HG03097 (cell line): ENCODE results near the gene KRT84.

Source experiments
- ATAC-seq: cut with Tn5 transposase; IDR thresholded peaks from one replicate; pipeline ENCODE4 v1.9.1; 2021; ENCODE audit not compliant: unreplicated experiment, low FRiP score

The KRT84 gene

DNA sequence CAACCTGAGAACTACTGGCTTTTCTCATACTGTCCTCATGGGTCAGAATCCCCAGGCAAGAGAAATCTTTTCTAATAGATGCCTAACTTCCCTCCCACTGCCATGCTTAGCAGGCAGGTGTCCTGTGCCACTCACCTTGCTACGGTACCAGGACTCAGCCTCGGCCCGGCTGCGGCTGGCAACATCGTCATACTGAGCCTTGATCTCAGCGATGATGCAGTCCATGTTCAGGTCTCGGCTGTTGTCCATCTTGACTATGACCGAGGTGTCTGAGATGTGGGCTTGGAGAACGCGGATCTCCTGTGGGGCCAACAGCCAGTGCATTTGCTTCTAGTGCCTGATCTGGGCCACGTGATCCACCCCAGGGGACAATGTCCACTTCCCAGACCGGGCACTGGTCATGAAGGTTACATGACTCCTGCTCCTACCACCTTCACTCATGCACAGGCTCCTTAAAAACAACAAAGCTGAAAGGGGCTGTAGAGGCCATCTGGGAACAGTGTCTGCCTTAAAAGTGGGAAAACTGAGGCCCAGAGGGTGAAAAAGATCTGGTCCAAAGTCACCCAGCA lies 22.3 kb downstream of the KRT84 start:
- ATAC-seq = no peak

DNA sequence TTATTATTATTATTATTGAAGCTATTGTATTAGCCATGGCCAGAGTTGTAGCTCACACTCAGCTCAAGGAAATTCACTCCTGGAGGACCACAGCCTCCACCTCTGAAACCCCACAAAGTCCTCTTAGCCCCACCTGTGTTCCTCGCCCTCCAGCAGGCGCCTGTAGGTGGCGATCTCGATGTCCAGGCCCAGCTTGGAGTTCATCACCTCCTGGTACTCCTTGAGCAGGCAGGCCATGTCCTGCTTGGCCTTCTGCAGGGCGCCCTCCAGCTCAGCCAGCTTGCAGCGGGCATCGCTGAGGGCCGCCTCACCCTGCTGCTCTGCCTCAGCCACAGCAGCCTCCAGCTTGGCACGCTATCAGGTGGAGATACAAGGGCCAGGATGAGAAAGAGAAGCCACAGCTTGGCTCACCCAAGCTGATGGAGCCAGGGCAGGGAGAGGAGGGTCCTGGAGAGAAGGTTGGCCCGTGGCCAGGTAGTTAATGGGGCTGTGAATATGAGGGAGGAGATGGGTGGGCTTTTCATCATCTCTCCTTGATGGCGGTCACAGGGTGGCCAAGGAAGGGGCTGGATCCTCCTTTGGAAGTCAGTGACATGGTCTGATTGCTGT lies 23.2 kb downstream of the KRT84 start:
- ATAC-seq = no peak

DNA sequence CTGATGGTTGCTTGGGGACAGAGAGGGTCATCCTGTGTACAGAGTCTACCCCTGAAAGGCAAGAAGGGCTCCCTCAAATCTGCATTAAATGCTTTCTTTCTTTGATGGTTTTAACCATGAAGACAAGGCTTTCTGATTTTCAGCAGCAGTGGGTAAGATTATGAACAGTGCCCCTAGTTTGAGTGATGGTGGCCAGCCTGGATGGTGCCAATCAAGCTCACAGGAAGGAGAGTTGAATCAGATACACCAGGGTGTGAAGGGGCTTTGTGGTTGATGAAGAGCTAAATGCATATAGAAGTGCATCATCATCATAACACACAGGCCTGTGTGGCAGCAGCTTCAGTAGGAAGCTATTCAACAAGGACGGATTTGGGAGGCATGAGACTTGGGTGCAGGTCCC lies 23.9 kb downstream of the KRT84 start:
- ATAC-seq = no peak

DNA sequence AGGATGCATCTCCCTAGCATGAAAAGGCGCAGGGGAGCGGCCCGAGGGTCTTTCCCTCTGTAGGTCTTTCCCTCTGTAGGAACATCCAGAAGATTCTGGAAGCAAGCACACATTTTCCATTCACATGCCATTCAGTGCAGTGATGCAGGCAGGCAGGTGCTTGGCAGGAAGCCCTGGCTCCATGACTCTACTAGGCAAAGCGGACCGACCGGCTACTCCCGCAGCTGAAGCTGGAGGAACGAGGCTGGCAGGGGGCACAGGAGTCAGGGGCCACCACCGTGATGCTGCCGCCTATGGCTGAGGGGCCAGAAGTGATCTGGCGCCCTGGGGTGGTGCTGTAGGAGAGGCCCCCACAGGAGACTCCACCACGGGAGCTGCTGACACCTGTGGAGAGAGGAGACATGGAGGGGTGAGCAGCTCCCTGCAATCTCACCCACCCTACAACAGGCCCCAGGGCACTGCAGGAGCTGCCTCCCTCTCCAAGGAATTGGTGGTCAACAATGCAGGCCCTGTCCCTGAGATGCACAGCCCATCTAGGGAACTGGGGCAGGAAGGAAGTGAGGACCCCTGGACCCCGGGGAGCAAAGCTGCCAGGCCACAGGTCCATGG lies 24.7 kb downstream of the KRT84 start:
- no peak for ATAC-seq

DNA sequence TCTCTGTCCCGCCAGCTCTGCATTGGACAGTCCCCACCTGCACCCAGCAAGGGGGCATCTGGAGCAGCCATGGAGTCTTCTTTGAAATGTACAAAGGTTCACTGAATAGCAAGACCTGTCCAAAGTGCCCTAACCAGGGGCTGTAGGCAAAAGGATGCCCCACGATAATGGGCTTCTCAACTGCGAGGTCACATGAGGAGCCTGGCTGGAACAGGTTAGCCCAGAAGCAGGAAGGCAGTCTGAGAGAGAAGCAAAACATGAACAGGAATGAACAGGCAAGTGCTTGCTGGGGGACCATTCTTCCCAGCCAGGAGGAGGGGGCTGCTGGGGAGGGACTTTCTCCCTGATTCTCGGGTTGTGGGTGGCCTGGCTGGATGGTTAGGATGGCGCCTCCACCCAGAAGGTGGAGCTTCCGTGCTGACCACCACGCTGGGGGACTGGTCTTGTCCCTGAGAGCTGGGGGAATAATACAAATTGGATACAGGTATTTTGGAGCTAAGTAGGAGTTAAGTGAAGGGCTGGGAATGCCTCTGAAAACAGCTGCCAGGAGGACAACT lies 25.3 kb downstream of the KRT84 start:
- ATAC-seq = no peak

DNA sequence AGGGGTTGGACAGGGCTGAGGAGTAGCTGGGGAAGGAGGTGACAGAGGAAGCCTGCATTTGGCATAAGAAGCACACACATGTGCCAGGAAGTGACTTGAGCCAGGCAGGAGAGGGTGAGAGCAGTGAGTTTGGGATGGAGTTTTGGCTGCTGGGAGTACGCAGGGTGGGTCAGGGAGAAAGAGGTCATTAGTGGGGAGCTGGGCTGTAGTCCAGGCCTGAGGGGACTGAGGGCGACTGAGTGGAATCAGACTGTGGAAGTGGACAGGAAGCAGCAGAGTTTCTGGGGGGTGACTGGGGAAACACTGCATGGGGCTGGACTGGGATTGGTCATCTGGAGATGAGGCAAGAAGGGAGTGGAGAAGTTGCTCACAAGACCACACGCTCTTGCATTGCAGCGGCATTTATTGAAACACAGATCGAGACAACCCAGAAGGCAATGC lies 25.8 kb downstream of the KRT84 start:
- ATAC-seq = no peak

DNA sequence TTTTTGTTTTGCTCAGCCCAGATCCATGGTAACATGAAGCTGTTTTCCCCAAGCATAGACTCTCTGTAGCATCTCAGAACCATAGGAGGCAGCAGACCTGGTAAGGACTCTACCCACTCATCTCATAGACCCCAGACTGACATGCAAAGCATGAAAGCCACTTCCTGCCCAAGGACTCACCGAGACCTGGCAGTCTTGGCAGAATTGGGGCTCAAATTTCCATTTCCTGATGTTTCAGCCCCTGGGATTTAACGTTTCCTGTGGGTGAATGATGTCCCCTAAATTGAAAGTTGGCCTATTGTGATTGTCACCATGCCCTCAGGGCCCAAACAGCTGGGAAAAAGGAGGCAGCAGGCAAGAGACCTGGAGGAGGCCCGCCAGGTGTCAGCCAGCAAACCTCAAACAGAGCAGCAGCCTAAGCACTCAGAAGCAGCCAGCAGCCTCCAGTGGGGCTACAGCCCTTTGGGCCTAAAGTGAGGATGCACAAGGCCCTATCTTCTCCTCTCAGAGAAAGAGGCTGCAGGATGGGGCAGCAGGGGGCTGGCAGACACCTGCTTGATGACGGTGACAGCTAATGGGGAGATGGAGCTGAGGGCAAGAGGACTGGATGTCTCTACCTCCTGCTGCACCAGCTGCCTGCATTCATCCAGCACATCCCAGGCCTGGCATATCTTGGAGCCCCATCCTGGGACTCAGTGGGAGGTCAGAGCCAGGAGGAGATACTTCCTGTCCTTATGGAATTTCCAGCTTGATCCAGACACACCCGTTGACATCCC lies 26.7 kb downstream of the KRT84 start:
- no peak for ATAC-seq

DNA sequence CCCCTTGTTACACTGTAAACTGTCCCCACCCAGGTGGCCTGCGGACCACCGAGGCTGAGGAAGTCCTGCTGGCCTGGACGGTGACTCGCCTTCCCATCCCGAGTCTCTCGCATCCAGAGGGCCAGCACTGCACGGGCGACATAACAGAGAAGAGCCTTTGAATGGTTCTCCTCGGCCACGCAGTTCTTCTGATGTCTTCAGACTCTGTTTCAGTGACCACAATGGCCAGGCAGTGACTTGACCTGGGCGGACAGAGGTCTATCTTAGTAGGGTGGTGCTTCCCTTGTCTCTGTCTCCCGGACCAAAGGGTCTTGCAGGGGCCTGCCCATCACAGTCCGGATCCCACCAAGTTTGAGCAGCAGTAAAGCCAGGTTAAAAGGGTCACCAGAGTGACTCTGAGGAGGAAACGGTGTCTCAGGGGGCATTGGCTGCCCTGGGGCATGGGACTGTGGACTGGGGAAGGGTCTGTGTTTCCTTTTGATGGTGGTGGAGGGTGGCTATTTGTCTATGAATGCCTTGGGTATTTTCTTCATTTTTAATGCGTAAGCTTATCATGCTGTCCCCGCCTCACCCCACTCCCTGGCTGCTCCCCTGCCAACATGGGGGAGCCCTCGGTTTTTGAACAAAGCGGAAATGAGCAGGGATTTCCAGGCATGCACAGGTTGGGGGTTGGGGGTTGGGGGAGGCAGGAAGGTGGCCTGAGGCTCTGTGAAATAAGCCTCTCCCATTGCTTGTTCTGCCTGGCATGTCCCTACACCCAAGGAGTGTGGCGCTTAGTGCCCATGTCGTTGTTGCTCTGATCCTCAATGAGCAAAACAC lies 28.5 kb downstream of the KRT84 start:
- ATAC-seq = no peak

DNA sequence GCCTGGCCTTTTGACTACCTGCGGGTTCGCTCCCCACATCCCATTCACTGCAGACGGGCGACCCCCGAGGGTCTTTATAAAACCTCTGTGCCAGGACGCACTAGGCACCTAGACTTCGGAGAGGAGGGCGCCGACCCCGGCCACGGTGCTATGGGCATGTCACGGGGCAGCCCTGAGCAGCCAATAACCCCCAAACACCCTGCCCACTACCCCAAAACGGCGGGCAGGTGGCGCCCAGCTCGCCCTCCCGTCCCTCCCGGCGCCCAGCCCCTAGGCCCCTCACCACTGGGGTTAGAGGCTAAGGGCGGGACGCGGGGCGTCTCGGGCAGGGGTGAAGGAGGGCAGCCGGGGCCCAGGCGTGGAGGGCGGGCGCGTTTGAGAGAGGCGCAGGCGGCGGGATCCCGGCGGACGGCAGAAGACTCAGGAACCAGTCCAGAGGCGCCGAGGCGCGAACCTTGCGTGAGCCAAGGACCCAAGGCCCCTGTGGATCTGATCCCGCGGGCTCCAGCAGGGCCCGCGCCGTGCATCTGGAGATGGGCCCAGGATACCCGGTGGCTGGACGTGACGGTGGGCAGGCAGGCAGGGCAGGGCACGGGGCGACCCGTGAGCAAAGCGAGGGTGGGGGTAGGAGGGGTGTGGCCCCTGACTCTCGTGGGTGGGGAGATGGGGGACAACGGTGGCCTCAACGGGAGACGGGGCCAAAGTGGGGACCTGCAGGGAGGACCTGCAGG lies 29.3 kb downstream of the KRT84 start:
- no peak for ATAC-seq

DNA sequence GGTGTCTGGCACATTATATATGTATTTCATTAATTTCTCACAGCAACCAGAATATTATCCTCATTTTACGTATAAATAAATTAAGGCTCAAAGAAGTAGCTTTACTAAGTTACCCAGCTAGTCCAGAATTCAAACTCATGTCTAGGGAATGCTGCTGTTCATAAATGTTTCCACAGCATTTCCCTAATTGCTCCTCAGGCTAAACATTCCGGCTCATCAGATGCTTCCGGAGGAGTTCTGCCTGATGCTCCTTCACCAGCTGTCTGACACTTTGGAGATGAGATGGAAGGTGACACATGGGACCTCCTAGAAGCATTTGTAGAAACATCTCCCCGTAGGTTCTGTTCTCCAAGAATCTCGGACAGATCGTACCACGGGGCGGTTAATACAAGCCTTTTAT lies 30.3 kb downstream of the KRT84 start:
- no peak for ATAC-seq

DNA sequence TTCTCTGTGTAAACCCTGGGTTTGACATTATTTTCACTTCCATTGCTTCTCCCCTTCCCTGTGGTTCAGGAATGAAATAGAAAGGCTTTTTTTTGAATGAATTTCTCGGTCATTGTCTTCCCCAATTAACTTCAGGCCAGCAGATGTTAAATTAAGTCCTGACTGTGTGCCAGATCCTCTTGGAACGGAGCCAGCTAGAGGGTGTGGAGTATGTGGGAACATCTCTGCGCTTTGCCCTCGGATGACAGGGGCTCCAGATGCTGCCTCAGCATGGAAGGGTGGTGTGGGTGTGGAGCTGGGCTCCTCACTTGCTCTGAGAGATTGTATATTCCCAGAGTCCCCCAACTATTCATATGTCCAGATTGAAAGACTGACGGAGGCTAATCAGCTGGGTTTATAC lies 31.3 kb downstream of the KRT84 start:
- no peak for ATAC-seq

DNA sequence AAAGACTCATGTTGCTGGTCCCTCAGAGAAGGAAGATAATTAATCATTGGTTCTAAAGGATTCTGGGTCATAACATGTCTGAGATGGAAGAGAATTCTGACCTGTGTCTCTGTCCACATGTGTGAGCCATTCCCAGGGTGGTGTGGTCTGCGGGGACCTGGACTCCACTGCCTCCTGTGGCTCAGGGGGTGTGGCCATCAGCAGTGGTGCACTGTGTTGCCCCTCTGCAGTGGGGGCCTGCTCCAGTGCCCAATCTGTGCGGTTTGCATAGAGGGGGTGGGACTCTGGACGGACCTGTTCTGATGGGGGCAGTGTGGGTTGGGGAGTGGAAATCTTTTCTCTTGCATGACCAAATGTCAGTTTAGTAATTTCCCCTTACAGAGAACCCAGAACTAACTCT lies 31.7 kb downstream of the KRT84 start:
- no peak for ATAC-seq

DNA sequence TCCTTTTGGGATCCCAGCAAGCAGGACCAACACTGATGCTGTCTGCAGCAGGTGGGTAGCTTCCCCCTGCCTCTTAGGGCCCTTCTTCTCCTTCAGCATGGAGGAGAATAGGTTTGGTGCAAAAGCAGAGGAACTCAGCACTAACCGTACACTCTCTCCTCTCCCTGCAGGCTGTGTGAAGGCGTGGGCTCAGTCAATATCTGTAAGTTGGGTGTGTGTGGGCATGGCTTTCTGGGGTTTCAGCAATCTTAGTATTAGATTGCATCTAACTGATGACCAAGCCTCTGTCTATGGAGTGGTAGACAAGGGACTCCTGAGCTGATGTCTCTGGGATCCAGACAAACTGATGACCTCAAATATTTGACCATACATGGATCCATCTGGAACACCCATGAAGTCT lies 32.5 kb downstream of the KRT84 start:
- no peak for ATAC-seq

DNA sequence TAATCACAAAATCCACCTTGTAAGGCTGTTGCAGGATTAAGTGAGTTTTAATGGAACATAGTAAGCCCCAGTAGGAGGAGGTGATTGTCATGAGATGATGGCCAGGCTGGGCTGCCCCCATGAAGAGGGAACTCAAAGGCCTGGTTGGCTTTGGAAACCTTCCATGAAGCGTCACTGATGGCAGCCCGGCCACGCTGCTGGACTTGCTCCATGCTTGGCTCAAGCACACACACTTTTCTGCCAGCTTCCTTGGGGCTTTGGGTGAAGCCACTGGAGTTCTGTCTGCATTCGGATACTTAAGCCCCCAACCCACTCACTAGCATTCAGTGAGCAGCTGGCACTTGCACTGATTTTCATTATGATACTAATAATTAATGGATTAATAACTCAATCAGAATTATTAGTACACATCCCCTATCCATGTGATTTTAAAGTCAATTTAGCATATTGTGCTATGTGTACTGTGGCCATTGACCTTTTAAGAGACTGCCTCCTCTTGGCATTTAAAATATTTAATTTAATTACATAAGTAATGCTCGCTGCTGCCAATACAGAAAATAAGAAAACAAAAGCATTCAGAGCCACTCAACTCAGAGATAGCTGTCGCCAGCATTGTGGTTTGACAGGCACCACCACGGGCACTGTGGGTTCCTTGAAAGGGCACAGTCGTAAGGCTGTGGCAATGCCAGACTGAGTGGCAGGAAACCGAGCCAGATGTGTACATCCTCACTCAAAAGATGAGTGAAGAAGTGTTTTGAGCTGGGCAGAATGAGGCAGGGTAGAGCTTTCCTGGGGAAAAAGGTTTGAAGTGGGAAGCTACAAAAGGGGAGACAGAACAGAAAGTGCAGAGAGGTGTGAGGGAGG lies 34.0 kb downstream of the KRT84 start:
- ATAC-seq = no peak

DNA sequence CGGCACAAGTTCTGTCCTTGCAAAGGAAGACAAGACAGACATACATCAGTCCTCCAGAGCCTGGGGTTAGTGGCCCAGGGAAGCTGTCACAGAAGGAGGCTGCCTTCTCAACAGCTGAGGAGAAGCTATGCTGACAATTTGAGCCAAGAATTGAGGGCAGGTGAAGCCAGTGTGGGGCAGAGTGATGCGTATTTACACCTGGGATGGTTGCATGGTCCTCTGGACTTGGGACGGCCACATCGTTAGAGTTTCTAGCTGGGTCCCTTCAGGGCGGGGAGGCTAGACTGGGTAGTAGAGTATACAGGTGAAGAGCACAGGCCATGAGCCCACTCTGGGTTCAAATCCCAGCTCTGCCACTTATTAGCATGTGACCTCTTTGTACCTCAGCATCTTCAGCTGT lies 34.7 kb downstream of the KRT84 start:
- no peak for ATAC-seq

DNA sequence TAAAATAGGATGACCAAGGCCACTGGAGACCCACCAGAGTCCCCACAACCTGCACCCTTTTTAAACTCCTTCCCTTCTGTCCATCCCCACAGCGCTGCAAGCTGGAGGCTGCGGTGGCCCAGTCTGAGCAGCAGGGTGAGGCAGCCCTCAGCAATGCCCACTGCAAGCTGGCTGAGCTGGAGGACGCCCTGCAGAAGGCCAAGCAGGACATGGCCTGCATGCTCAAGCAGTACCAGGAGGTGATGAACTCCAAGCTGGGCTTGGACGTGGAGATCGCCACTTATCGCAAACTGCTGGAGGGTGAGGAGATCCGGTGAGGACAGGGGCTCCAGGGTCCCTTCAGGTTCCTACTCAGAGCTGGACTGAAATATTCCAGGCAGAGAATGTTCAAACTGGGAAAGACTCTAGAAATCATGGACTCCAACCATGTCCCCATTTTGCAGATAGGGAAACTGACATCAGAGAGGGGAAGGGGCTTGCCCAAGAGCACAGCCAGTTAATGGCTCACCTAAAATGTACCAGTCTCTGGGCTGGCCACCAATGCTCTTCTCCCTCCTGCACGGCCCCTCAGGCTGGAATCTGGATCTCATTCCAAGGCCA lies 35.3 kb downstream of the KRT84 start:
- ATAC-seq = no peak

DNA sequence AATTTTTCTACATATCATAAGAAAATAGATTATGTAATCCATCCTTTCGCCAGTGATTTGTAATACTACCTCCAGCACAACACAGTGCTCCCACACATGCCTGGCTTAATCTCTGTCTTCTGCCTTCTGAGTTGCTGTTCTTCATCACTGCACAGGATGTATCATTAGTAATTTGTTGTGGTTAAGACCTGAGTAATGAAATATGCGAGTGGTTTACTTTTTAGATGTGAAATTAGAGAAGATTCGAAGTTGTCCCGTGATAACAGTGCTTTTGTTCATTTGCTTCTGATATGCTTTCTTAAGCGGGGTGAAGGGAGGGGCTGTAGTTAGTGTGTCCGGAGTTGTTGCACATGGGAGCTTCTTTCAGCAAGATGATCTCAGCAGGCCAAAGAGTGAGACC lies 36.3 kb downstream of the KRT84 start:
- ATAC-seq = no peak
